ENCODE results near the gene SEMA3B.

SEMA3B gene

DNA sequence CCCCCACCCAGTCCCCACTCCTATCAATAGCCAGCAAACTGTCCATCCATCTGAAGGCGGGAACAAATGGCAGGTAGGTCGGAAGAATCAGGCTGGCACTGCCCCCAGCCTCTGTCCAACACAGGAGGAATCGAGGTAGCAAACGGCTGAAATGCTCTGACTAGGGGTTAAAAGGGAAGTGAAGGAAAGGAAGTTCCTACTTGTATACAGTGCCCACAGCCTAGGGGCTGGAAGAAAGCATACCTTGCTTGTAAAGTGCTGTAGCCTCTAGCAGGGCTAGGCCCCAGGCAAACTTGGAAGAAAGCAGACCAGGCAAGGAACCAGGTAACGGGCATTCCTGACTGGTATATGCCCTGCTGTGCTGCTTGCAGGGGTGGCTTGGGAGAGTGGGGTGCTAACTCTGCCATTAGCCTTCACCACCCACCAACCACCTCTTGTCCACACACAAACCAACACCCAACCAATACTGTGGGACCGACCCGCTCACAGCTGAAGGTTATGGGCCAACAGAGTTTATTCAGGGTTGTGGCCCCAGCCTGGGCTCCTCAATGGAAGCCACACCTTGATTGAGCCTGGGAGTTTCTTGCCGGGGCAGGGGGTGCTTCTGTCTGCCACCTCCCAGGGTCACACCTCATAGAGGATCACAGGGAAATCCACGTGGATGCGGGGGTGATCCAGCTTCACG is 56.7 kb downstream of the SEMA3B start:
- FAIRE-seq: no peak

DNA sequence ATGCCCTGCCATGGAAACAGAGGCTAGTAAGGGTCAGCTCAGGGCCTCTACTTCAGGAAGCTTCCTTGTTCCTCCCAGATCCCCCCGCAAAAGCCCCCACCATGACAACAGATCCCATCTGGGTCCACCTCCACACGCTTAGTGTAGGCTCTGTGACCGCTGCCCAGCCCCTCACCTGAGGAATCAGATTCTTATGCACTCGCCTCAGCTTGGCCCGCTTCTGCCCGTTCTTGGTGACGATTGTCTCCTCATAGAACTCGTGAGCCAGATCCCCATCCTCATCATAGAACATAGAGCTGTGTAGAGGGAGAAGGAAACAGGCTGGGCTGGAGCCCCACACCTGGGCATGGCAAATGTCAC is 57.2 kb downstream of the SEMA3B start:
- FAIRE-seq: no peak
- DNase-seq (ENCODE audit: insufficient read length, low spot score): no peak
- TF ChIP-seq, protein P1, sequence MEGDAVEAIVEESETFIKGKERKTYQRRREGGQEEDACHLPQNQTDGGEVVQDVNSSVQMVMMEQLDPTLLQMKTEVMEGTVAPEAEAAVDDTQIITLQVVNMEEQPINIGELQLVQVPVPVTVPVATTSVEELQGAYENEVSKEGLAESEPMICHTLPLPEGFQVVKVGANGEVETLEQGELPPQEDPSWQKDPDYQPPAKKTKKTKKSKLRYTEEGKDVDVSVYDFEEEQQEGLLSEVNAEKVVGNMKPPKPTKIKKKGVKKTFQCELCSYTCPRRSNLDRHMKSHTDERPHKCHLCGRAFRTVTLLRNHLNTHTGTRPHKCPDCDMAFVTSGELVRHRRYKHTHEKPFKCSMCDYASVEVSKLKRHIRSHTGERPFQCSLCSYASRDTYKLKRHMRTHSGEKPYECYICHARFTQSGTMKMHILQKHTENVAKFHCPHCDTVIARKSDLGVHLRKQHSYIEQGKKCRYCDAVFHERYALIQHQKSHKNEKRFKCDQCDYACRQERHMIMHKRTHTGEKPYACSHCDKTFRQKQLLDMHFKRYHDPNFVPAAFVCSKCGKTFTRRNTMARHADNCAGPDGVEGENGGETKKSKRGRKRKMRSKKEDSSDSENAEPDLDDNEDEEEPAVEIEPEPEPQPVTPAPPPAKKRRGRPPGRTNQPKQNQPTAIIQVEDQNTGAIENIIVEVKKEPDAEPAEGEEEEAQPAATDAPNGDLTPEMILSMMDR (IDR thresholded peaks at IDR 0.05; ENCODE audit: insufficient read depth, missing control alignments): no peak

More for the DNA sequence above, 56.7 kb downstream of the SEMA3B start:
- no peak for DNase-seq (ENCODE audit: insufficient read length, low spot score)
- TF ChIP-seq, protein P1 (IDR thresholded peaks at IDR 0.05; ENCODE audit: insufficient read depth, missing control alignments): no peak

DNA sequence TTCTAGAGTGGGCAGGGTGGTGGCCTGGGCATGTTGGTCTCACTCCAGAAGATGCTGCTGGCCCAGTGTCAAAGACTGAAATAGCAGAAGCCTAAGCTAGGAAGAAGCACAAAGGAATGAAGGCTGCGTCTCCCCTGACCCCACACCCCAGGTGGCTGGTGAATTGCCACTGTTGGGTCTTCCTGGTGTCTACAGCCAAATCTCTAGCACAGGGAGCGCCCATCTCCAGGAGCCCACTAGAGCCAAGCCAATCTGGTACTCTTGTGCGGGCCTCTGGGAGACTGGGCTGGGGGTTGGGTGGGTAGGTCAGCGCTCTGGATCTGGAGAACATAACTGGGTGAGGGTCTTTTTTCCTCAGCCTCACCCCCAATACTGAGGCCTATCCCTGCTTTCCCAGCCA is 58.2 kb downstream of the SEMA3B start:
- no peak for DNase-seq (ENCODE audit: insufficient read length, low spot score)
- TF ChIP-seq, protein P1 (IDR thresholded peaks at IDR 0.05; ENCODE audit: insufficient read depth, missing control alignments): no peak
- no peak for FAIRE-seq

Measured in D721Med (cell line).